Suppressor macrophage treated with lipopolysaccharide for 1 hour (primary cell): ENCODE results near the gene CKB.

Experiments
- DNase-seq, 3 donors: peaks; one replicate each; pipeline ENCODE4 v3.0.0-alpha.2; 2020 to 2022

CKB gene

GRCh38 chr14:103537175-103537990 lies 14.8 kb upstream of the CKB start:
- DNase-seq, result peak; percentile 79 to 91 (median 88)

- no peak for DNase-seq
These were observed 14.1 kb upstream of the CKB start for GRCh38 chr14:103536693-103537092.

GRCh38 chr14:103535891-103536565 lies 13.4 kb upstream of the CKB start:
- DNase-seq, result no peak

GRCh38 chr14:103535081-103535890 lies 12.7 kb upstream of the CKB start:
- DNase-seq, result no peak

- DNase-seq, result no peak
These were observed 12.0 kb upstream of the CKB start for GRCh38 chr14:103534576-103535061.

GRCh38 chr14:103533999-103534575 lies 11.5 kb upstream of the CKB start:
- no peak for DNase-seq

DNA sequence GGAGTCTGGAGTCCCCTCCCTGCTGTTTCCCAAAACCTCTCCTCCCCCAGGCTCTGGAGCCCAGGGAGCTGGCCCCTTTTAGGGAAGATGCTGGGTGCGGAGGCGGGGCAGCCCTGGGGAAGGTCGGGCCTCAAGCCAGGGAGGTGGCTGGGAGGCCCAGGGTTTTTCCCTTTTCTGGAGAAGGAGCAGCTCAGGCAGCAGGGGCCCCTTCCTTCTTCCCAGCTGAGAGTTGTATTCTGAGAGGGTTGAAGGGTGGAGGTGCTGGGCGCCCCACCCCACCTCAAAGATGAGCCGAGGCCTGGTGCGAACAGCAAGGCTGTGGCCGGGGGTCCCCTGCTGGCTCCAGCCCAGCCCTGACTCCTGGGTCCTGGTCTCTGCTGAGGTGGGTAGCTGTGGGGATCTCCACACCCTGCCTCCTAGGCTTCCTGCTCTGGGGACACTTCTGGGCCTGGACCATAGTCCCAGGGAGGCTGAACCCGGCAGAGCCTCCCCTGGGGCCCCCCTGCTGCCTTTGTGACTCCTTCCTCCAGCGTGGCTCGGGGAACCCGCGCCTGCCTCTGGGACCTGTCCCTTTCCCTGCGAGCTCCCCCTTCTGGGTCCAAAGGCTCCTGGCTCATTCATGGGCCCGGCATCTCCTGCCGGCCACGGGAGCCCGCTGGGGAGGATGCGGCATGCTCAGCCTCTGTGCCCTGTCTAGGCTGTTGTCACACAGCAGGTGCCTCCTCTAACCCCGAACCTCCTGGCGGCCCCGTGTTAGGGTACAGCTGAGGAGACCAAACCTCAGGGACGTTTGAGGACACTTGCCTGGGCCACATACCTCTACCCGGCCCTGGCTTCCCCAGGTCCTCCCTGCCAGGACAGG lies 10.7 kb upstream of the CKB start:
- peak; percentile 62 to 86 (median 72) for DNase-seq

- DNase-seq, result no peak
These were observed 9.8 kb upstream of the CKB start for GRCh38 chr14:103532216-103533136.

GRCh38 chr14:103531421-103532215 lies 9.0 kb upstream of the CKB start:
- no peak for DNase-seq

- no peak for DNase-seq
These were observed 8.2 kb upstream of the CKB start for GRCh38 chr14:103530831-103531230.

GRCh38 chr14:103530390-103530789 lies 7.8 kb upstream of the CKB start:
- peak in 1 of 3 donors; percentile 29 for DNase-seq

DNA sequence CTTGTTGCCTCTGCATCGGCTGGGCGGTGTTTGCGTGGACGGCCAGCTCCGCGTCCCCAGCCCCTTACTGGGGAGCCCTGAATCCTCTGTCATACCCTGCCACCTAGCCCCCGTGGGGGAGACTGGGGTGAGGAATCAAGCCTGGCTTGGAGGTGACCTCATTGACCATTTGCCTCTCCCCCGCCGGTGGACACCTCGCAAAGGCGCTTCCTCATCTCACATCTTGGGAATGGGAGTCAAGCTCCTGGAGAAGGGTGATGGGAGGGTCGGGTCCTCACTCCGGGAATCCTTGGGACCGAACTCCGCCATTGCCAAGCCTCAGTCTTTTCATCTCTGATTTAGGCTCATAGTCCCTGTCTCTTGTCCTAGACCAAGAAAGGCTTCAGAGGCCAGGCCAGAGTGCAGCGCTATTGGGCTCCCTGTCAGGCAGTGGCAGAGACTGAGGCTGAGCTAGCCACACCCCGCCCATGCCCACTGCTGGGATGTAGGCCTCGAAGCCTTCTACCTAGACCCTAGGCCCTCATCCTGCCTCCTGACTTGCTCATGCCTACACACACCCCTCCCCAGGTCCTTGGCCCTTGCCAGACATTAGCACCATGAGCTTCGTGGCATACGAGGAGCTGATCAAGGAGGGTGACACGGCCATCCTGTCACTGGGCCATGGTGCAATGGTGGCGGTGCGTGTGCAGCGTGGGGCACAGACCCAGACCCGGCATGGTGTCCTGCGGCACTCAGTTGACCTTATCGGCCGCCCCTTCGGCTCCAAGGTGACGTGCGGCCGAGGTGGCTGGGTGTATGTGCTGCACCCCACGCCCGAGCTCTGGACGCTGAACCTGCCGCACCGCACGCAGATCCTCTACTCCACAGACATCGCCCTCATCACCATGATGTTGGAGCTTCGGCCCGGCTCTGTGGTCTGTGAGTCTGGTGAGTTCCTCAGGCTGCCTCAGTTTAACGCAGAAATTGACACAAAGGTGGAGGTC lies 7.0 kb upstream of the CKB start:
- DNase-seq, result peak in 1 of 3 donors; percentile 52

DNA sequence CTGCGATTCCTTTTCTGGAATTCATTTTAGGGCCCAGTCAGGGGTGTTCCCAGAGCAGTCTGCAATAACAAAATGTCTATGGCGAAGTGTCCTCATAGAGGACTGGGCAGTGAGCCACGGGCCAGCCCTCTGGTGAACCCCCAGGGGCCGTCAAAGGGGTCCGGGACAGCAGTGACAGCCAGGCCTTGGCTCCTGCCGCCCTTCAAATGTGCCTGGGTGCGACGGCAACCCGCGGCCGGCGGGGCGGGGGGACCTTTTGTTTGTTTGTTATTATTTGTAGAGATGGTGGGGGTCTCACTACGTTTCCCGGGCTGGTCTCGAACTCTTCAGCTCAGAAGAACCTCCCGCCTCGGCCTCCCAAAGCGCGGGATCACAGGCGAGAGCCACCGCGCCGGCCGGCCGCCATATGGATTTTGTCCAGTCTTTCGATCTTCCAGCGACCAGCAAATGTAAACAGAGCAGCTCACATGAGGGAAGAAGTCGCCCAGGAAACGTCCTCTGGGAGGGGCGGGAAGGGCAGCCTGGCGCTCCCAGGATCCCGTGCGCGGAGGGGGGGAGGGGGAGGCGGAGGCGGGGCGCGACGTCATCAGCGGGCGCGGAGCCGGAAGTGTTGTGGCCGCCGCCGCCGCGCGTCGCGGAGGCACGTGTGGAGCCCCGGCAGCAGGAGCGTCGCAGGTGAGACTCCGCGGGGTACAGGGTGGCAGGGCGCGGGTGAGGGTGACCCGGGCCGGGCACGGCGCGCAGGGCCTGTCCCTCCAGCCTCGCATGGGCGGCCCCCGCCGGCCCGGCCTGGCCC lies 6.2 kb upstream of the CKB start, which contains the start of gene TRMT61A:
Gene TRMT61A, plus strand, starts transcription at position 610 of the 796 bp plus-strand sequence. CDS start 783 bp downstream, outside the sequence.
- peak; percentile 91 to 96 (median 93) for DNase-seq

DNA sequence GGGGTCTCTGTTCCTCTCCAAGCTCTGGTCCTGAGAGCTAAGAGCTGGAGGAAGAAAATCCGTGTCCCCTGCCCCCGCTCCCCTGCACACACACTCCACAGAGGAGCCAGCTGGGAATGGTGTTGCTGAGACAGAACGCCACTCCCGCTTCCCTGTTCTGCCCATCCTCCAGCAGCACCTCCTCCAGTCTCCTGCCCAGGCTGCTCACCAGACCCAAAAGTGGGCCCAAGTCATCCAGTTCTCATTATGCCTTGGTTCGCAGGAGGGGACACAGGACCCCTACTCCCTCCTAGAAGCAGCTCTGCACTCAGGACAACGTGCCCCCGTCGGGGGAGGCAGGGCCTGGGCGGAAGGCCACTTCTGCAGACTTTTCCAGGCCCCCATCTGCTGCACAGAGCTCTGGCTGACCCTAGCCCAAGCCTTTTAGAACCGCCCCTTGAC lies 5.5 kb upstream of the CKB start:
- no peak for DNase-seq

DNA sequence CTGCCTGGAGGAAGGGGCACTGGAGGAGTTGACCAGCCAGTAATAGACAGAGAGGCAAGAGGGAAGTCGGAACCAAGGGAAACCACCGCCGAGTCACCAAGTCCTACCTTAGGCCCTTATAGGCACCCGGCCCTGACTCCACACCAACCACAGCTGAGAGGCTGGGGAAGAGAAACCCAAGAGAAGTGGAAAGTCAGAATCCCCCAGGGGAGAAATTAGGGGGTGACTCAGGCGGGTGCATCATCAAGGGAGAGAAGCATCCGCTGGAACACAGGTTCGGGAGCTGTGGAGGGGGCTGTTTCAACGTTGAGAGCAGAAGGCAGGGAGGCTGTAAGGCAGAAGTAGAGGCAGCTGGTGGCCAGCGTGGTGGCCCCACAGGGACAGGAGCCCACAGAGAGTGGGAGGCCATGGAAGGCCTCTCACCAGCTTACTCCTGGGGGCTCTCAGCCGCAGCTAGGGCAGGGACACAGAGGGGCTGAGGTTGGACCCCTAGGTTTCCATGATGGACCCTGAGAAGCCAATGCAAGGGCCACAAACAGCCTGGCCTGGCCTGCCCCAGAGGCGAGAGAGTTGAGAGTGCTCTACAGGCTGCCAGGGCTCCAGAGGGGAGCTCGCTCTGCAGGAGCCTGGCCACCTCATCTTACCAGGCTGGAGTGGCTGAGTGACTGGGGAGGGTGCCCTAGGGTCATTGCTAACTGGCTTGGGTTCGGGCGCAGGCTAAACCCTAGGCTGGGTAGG lies 4.9 kb upstream of the CKB start:
- DNase-seq, result peak; percentile 92 to 95 (median 93)

GRCh38 chr14:103526914-103527248 lies 4.3 kb upstream of the CKB start:
- peak in 1 of 3 donors; percentile 41 for DNase-seq
